MM.1S (cell line): Measurements from ENCODE around the gene ZNF282.
A peak's percentile ranks its signal among the peaks of the same experiment; 100 is the strongest.

Experiments
- DNase-seq: peaks from one replicate; pipeline ENCODE4 v3.0.0-alpha.2; 2015
- H2AFZ ChIP-seq: fragments of 300-600 bp; sonication (generic); 2 replicates; pipeline ENCODE4 v1.6.0; 2016; ENCODE audit warnings: antibody characterized with exemption, low read length
- H3F3A ChIP-seq: fragments of 300-600 bp; sonication (generic); 2 replicates; pipeline ENCODE4 v1.6.1; 2016; ENCODE audit warnings: mild to moderate bottlenecking, antibody characterized with exemption, low read length, moderate library complexity, mixed read lengths; ENCODE audit not compliant: insufficient read depth
- H3K27ac ChIP-seq: fragments of 300-600 bp; sonication (generic); 2 replicates; pipeline ENCODE4 v1.5.1; 2016; ENCODE audit warnings: mild to moderate bottlenecking, low read length
- H3K27me3 ChIP-seq: fragments of 300-600 bp; sonication (generic); replicated peaks from 2 replicates; pipeline ENCODE4 v1.6.0; 2016; ENCODE audit warnings: low read length; ENCODE audit not compliant: insufficient read depth
- H3K36me3 ChIP-seq: fragments of 300-600 bp; sonication (generic); replicated peaks from 2 replicates; pipeline ENCODE4 v1.6.1; 2016; ENCODE audit warnings: mild to moderate bottlenecking, low read length, mixed read lengths; ENCODE audit not compliant: insufficient read depth
- H3K4me1 ChIP-seq: fragments of 300-600 bp; sonication (generic); 2 replicates; pipeline ENCODE4 v1.6.1; 2016; ENCODE audit warnings: low read length, mixed read lengths
- H3K4me2 ChIP-seq: fragments of 300-600 bp; sonication (generic); 2 replicates; pipeline ENCODE4 v1.6.0; 2016; ENCODE audit warnings: low read depth, low read length
- H3K4me3 ChIP-seq: fragments of 300-600 bp; sonication (generic); 2 replicates; pipeline ENCODE4 v1.5.1; 2016; ENCODE audit warnings: low read length, mixed read lengths
- H3K79me2 ChIP-seq: fragments of 300-600 bp; sonication (generic); 2 replicates; pipeline ENCODE4 v1.6.1; 2016; ENCODE audit warnings: mixed run types, low read length, mixed read lengths
- H3K9ac ChIP-seq: fragments of 300-600 bp; sonication (generic); 2 replicates; pipeline ENCODE4 v1.6.1; 2016; ENCODE audit warnings: low read length, mixed read lengths
- H3K9me2 ChIP-seq: fragments of 300-600 bp; sonication (generic); replicated peaks from 2 replicates; pipeline ENCODE4 v1.6.1; 2016; ENCODE audit warnings: mild to moderate bottlenecking, low read length, mixed read lengths; ENCODE audit not compliant: insufficient read depth
- H3K9me3 ChIP-seq: fragments of 300-600 bp; sonication (generic); replicated peaks from 2 replicates; pipeline ENCODE4 v1.6.1; 2016; ENCODE audit warnings: mild to moderate bottlenecking, low read length, mixed read lengths; ENCODE audit not compliant: insufficient read depth
- H4K20me1 ChIP-seq: fragments of 300-600 bp; sonication (generic); 2 replicates; pipeline ENCODE4 v1.6.1; 2016; ENCODE audit warnings: mild to moderate bottlenecking, low read length, moderate library complexity, mixed read lengths; ENCODE audit not compliant: insufficient read depth
- CTCF ChIP-seq: fragments of 300-600 bp; sonication (generic); IDR thresholded peaks from 2 replicates; pipeline ENCODE4 v1.5.1; 2016; ENCODE audit warnings: antibody characterized with exemption, low read length, mixed read lengths
- EZH2 ChIP-seq: fragments of 300-600 bp; sonication (generic); optimal IDR thresholded peaks from 2 replicates; pipeline ENCODE3; 2017; ENCODE audit warnings: low read depth, mild to moderate bottlenecking, antibody characterized with exemption, low read length, mixed read lengths
- EZH2phosphoT487 ChIP-seq: fragments of 300-600 bp; sonication (generic); IDR thresholded peaks from 2 replicates; pipeline ENCODE4 v1.6.1; 2018; ENCODE audit warnings: antibody characterized with exemption, low read length

ZNF282 gene

GRCh38 chr7:149195180-149196150, at the start of gene ZNF282:
ZNF282 (plus strand) TSS chr7:149195546; CDS start chr7:149195590, 44 bp downstream.
- Histone ChIP-seq H3K79me2 (peaks cover 44% of the 10 kb centered on the region), H3K9me3 (no peaks in the 10 kb centered on the region), H3K4me1 (peaks cover 4% of the 10 kb centered on the region), H4K20me1 (no peaks in the 10 kb centered on the region), H2AFZ (peak within 1 kb of the TSS; percentile 65), H3K36me3 (0 out of 2 replicates have a peak, but pooled peaks cover 6% of the 10 kb centered on the region), H3K9ac (peak within 1 kb of the TSS; percentile 85), H3K4me3 (peak within 1 kb of the TSS; percentile 95), H3K4me2 (peak within 1 kb of the TSS; percentile 94), H3K9me2 (no peaks in the 10 kb centered on the region), H3F3A (peaks cover 7% of the 10 kb centered on the region; the same call in 1 of the 2 replicates), H3K27ac (peak within 1 kb of the TSS; percentile 63; the same call in 1 of the 2 replicates), H3K27me3 (no peaks in the 10 kb centered on the region)
- DNase-seq = peak; percentile 86
- TF ChIP-seq CTCF (peak; percentile 82), EZH2phosphoT487 (no peak)

- Histone ChIP-seq H3K27me3 (no peaks in the 10 kb centered on the region), H3K9me3 (no peaks in the 10 kb centered on the region), H3K4me1 (no peaks in the 10 kb centered on the region), H3K79me2 (peaks cover 54% of the 10 kb centered on the region), H3K36me3 (no peaks in the 10 kb centered on the region), H3K4me2 (peak within 1 kb of the TSS; percentile 75), H3K9ac (peak within 1 kb of the TSS; percentile 96), H4K20me1 (no peaks in the 10 kb centered on the region), H3K4me3 (peak within 1 kb of the TSS; percentile 98), H3K27ac (peak within 1 kb of the TSS; percentile 92), H3K9me2 (no peaks in the 10 kb centered on the region), H2AFZ (peak within 1 kb of the TSS; percentile 98), H3F3A (peaks cover 27% of the 10 kb centered on the region)
- TF ChIP-seq CTCF (peak; percentile 50), EZH2 (no peak)
- peak; percentile 92 for DNase-seq
Observed at GRCh38 chr7:149147072-149147751, 48.1 kb upstream of the ZNF282 start, which contains the start of gene ZNF398. ZNF398 (plus strand) TSS chr7:149147453; CDS start chr7:149147743, 290 bp downstream.

- Histone ChIP-seq H3K9ac (peak overlapping the region; percentile 91), H3K36me3 (no peaks in the 10 kb centered on the region), H3K9me2 (no peaks in the 10 kb centered on the region), H3K4me1 (no peaks in the 10 kb centered on the region), H3K27ac (peak overlapping the region; percentile 65; the same call in 1 of the 2 replicates), H3K4me3 (peak overlapping the region; percentile 98), H3K9me3 (no peaks in the 10 kb centered on the region), H3F3A (peaks cover 27% of the 10 kb centered on the region), H2AFZ (peak overlapping the region; percentile 94), H3K27me3 (no peaks in the 10 kb centered on the region), H4K20me1 (no peaks in the 10 kb centered on the region), H3K79me2 (peaks cover 62% of the 10 kb centered on the region), H3K4me2 (peak overlapping the region; percentile 68)
- TF ChIP-seq EZH2 = no peak
- no peak for TF ChIP-seq EZH2phosphoT487
- no peak for TF ChIP-seq CTCF
- DNase-seq = peak; percentile 44
Observed at GRCh38 chr7:149147752-149148653, 47.3 kb upstream of the ZNF282 start.
